ENCODE measurements around the gene GSTP1. TPM values are rescaled to one million over a fixed set of nuclear protein-coding genes. Genes with fewer than 3 reads are reported as not detected.

Gene GSTP1
- total and polyA plus RNA-seq, 9 of the 15 experiments (the other 6 are each of a cell fraction or from before 2014, with no cell fraction given), result 592 to 2,150 (median 1,204) TPM

- TF ChIP-seq MNT (conservative IDR thresholded peaks at IDR 0.05) (peak; percentile 53 to 72), CHAMP1 (IDR thresholded peaks at IDR 0.05) (0 out of 2 replicates have a peak, but pooled peaks have one; percentile 46), EP400 (IDR thresholded peaks at IDR 0.05) (peak; percentile 74), NFIC (IDR thresholded peaks at IDR 0.05) (peak; percentile 53; the same call in 1 of the 2 replicates), YY1 (IDR thresholded peaks at IDR 0.05; ENCODE audit: borderline replicate concordance in 1 of 3, control insufficient read depth in 1 of 3, extremely low read depth in 1 of 3, insufficient read depth in 3 of 3, insufficient read length in 1 of 3, insufficient replicate concordance in 2 of 3, low read depth in 1 of 3, low read length in 2 of 3) (peak in 1 of 3 experiments; percentile 17), TAL1 (IDR thresholded peaks at IDR 0.05) (peak; percentile 68; the same call in 1 of the 2 replicates), ZBTB12 (CRISPR knock-in tag; IDR thresholded peaks at IDR 0.05) (0 out of 2 replicates have a peak, but pooled peaks have one; percentile 4), ETV5 (CRISPR knock-in tag; IDR thresholded peaks at IDR 0.05; ENCODE audit: low read depth) (0 out of 2 replicates have a peak, but pooled peaks have one; percentile 17), ZNF175 (CRISPR knock-in tag; IDR thresholded peaks at IDR 0.05; ENCODE audit: low read depth) (0 out of 2 replicates have a peak, but pooled peaks have one; percentile 48), GTF2A2 (tag; IDR thresholded peaks at IDR 0.05) (peak; percentile 61; the same call in 1 of the 2 replicates), RCOR1 (IDR thresholded peaks at IDR 0.05; ENCODE audit: borderline replicate concordance in 1 of 2, low read depth in 2 of 2, low read length in 2 of 2) (peak in 1 of 2 experiments; percentile 70; a peak in 1 of 4 replicates), ZFP36 (IDR thresholded peaks at IDR 0.05; ENCODE audit: low read depth, low read length, partially characterized antibody) (peak; percentile 6), MTA3 (IDR thresholded peaks at IDR 0.05; ENCODE audit: borderline replicate concordance) (peak; percentile 50; the same call in 1 of the 2 replicates)
These were observed 21.8 kb downstream of the GSTP1 start (continued) for GRCh38 chr11:67605231-67606011.
